ENCODE measurements around the gene TBC1D21. TPM values are rescaled to one million over a fixed set of nuclear protein-coding genes. Genes with fewer than 3 reads are reported as not detected.

TBC1D21 gene
- total and polyA plus RNA-seq, 10 of the 15 experiments (the other 5 are each of a cell fraction or from before 2014, with no cell fraction given), result not detected

- TF ChIP-seq RB1 (IDR thresholded peaks at IDR 0.05; ENCODE audit: borderline replicate concordance) (no peak), IRF4 (IDR thresholded peaks at IDR 0.05; ENCODE audit: low read depth, low read length) (no peak)
- TF ChIP-seq, protein P1, sequence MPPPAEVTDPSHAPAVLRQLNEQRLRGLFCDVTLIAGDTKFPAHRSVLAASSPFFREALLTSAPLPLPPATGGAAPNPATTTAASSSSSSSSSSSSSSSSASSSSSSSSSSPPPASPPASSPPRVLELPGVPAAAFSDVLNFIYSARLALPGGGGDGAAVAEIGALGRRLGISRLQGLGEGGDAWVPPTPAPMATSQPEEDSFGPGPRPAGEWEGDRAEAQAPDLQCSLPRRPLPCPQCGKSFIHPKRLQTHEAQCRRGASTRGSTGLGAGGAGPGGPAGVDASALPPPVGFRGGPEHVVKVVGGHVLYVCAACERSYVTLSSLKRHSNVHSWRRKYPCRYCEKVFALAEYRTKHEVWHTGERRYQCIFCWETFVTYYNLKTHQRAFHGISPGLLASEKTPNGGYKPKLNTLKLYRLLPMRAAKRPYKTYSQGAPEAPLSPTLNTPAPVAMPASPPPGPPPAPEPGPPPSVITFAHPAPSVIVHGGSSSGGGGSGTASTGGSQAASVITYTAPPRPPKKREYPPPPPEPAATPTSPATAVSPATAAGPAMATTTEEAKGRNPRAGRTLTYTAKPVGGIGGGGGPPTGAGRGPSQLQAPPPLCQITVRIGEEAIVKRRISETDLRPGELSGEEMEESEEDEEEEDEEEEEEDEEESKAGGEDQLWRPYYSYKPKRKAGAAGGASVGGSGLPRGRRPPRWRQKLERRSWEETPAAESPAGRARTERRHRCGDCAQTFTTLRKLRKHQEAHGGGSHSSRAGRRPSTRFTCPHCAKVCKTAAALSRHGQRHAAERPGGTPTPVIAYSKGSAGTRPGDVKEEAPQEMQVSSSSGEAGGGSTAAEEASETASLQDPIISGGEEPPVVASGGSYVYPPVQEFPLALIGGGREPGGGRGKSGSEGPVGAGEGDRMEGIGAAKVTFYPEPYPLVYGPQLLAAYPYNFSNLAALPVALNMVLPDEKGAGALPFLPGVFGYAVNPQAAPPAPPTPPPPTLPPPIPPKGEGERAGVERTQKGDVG (CRISPR knock-in tag; IDR thresholded peaks at IDR 0.05), result no peak
These were observed 10.8 kb downstream of the TBC1D21 start (continued) for GRCh38 chr15:73884159-73884558.

DNA sequence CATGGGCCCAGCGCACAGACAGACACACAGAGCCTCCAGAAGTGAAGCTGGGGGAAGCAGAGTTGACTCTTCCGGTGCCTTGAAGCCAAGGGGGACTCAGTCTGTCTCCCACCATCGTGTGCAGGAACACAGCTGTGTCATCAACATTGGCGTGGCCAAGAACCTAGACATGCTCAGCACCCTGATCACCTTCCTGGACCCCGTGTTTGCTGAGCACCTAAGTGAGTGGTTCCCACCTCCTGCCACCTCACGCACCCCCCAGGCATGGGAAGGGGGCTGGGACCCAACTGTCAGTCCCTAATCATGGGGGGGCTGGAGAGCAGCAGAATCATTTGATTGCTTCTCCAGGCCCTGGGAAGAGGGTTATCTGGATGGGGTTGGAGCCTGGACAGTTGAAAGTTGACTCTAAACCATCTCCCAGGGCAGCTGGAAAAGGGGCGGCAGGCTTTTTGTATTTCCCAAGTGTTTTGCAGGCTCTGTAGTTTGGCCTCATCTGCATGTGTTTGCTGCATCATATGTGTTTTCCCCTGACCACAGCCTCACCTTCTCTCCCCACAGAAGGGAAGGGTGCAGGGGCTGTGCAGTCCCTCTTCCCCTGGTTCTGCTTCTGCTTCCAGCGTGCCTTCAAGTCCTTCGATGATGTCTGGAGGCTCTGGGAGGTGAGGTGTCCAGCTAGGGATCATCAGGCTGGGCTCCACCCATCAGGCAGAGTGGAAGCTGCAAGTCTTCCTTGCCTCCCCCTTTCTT is 12.8 kb downstream of the TBC1D21 start:
- no peak for ATAC-seq
- intact Hi-C loops (cut with micrococcal nuclease; ENCODE audit: unreplicated experiment), result no loop called here
- Histone ChIP-seq H3K9ac (ENCODE audit: control insufficient read depth, insufficient read depth, low read length) (no peak overlapping the region), H3K4me1 (ENCODE audit: control insufficient read depth, insufficient read depth, low read length) (no peaks in the 10 kb centered on the region), H3K4me3 (no peak overlapping the region), H3K27ac (ENCODE audit: control insufficient read depth, insufficient read depth) (no peak overlapping the region), H3K27me3 (replicated peaks in 1 of 2; ENCODE audit: control insufficient read depth in 2 of 2, insufficient read depth in 2 of 2, low read length in 1 of 2) (peaks cover 0 to 4% of the 10 kb centered on the region in 2 experiments; a peak in 2 of 4 replicates), H3K36me3 (ENCODE audit: control insufficient read depth in 2 of 2, insufficient read depth in 2 of 2, low read length in 1 of 2) (no peaks in the 10 kb centered on the region), H3K9me3 (replicated peaks; ENCODE audit: control insufficient read depth, insufficient read depth, low read length) (no peaks in the 10 kb centered on the region), H4K20me1 (ENCODE audit: control insufficient read depth, insufficient read depth) (no peaks in the 10 kb centered on the region), H3K4me2 (ENCODE audit: control insufficient read depth, insufficient read depth) (no peak overlapping the region), H3K79me2 (ENCODE audit: control insufficient read depth, insufficient read depth, low read length) (no peaks in the 10 kb centered on the region), H2AFZ (ENCODE audit: control insufficient read depth, low read depth, low read length) (no peak overlapping the region)
- ChIA-PET SMC1A (ENCODE audit: uncharacterized antibody, unreplicated experiment) (no interaction called here), POLR2A (no interaction called here), RAD21 (ENCODE audit: unreplicated experiment) (no interaction called here), CTCF (no interaction called here)
- no peak for DNase-seq (ENCODE audit: low read depth, low spot score)
- TF ChIP-seq BACH1 (IDR thresholded peaks at IDR 0.05; ENCODE audit: borderline replicate concordance) (no peak), NFYA (IDR thresholded peaks at IDR 0.05; ENCODE audit: borderline replicate concordance, low read depth, low read length) (no peak), CUX1 (IDR thresholded peaks at IDR 0.05; ENCODE audit: insufficient replicate concordance, low read depth, low read length) (no peak), ESRRA (IDR thresholded peaks at IDR 0.05; ENCODE audit: low read length) (no peak), IRF4 (IDR thresholded peaks at IDR 0.05; ENCODE audit: low read depth, low read length) (no peak), FOS (IDR thresholded peaks at IDR 0.05; ENCODE audit: borderline replicate concordance, extremely low read depth, insufficient read length) (no peak), KLF5 (IDR thresholded peaks at IDR 0.05; ENCODE audit: partially characterized antibody) (no peak)
- WGBS (ENCODE audit: insufficient coverage, insufficient replicate concordance, low lambda C conversion rate, missing lambda C conversion rate), result 10% methylated on average over 9 of the region's 9 CpGs
- FAIRE-seq, result no peak
- in situ Hi-C loops (cut with MboI), result no loop called here
- BruUV-seq (replicated peaks), result no TSS peak
